DOHH2 (cell line): ENCODE data around the gene ADGRG7.

Source experiments
- EZH2phosphoT487 ChIP-seq: fragments of 200-600 bp; sonication (generic); IDR thresholded peaks from 2 replicates; pipeline ENCODE4 v1.6.1; 2017; ENCODE audit warnings: borderline replicate concordance, mild to moderate bottlenecking, antibody characterized with exemption, low read length, moderate library complexity, mixed read lengths
- TF ChIP-seq, protein P1 (sequence below): fragments of 200-600 bp; sonication (generic); IDR thresholded peaks from one replicate; pipeline ENCODE4 v1.5.1; 2014; ENCODE audit warnings: antibody characterized with exemption, mild to moderate bottlenecking, low read depth, low read length; ENCODE audit not compliant: poor library complexity, severe bottlenecking

DNA sequence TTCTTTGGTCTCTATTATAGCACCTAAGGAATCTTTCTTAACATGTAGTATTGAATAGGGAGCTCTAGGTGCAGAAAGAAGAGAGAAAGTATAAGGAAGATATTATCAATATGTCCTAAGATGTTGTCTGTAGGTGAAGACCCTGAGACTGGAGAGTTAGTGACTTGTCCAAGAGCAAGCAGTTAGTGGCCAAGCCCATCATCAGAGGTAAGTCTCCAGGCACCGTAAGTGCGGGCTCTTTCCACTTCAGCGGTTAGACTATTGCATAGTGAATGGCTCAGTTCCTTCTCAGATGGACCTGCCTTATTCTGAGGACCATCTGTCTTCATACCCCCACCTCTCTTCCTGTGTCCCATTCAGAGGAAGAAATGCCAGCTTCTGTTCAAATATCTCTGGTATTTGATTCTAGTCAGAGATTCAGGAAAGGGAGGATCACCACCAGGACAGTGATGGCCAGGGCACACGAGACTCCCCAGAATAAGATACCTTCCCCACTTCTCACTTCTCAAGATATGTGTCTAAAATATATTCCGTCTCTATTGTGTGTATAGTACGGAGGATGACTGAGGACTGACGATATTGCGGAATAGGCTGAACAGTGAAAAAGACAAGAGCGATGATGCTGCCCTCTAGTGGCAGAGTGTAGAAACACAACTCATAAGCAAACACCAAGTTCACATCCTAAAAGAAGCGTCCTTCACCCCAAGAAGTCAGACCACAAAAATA, 19.1 kb upstream of the ADGRG7 start:
- TF ChIP-seq, protein P1, sequence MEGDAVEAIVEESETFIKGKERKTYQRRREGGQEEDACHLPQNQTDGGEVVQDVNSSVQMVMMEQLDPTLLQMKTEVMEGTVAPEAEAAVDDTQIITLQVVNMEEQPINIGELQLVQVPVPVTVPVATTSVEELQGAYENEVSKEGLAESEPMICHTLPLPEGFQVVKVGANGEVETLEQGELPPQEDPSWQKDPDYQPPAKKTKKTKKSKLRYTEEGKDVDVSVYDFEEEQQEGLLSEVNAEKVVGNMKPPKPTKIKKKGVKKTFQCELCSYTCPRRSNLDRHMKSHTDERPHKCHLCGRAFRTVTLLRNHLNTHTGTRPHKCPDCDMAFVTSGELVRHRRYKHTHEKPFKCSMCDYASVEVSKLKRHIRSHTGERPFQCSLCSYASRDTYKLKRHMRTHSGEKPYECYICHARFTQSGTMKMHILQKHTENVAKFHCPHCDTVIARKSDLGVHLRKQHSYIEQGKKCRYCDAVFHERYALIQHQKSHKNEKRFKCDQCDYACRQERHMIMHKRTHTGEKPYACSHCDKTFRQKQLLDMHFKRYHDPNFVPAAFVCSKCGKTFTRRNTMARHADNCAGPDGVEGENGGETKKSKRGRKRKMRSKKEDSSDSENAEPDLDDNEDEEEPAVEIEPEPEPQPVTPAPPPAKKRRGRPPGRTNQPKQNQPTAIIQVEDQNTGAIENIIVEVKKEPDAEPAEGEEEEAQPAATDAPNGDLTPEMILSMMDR = peak; percentile 87
- no peak for TF ChIP-seq EZH2phosphoT487
